ENCODE data around the gene KCTD10.

The KCTD10 gene

DNA sequence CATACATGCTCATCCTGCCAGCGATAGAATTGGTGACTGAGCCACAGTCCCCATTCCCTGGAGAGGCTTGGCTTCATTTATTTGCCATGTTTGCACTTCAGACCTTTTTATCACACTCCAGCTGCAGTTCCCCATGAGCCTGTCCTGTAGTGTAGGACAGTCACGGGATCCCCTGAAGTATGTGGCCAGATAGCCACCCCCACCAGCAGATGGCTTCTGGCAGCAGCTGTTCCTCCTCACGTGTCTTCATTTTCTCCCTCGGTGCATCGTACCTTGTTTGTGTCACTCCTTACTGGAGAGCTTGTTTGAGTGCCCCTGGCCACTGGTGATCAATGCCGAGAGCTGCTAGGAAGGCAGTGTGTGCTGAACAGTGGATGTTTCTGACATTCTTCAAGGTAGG lies 40.5 kb upstream of the KCTD10 start:
- Histone ChIP-seq H4K20me1 (ENCODE audit: insufficient read depth) (no peaks in the 10 kb centered on the region), H3K9ac (no peak overlapping the region), H3K27me3 (ENCODE audit: insufficient read depth, low read depth) (no peaks in the 10 kb centered on the region), H3K79me2 (ENCODE audit: insufficient read depth, low read depth) (no peaks in the 10 kb centered on the region), H3K4me2 (no peak overlapping the region), H3K36me3 (ENCODE audit: insufficient read depth) (no peaks in the 10 kb centered on the region), H3K27ac (no peak overlapping the region), H3K4me3 (IDR thresholded peaks at IDR 0.05; ENCODE audit: insufficient read depth, low read depth, low read length) (no peak overlapping the region), H2AFZ (ENCODE audit: low read depth) (no peak overlapping the region), H3K4me1 (ENCODE audit: low read depth, poor library complexity, severe bottlenecking) (no peaks in the 10 kb centered on the region)
- TF ChIP-seq CTCF (conservative IDR thresholded peaks at IDR 0.05; ENCODE audit: low read depth, low read length) = no peak

DNA sequence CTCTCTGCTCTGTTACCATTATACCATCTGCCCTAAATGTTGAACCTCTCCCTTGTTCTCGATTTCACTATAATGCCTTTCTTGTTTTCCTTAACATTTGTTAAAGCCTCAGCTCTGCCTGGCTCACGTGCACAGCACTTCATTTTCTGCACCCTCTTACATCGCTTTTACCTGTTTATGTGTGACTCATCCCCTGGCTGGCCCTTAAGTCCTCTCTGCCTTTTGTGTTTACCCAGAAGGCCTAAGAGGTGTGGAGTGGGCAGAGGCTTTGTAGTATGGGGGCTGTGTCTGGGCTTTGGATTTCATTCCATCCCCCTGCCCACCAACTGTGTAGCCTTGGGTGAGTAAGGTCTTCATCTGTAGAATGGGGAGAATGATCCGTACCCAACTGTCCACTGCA lies 36.9 kb upstream of the KCTD10 start:
- Histone ChIP-seq H3K27me3 (ENCODE audit: insufficient read depth, low read depth) (no peaks in the 10 kb centered on the region), H3K27ac (no peak overlapping the region), H3K36me3 (ENCODE audit: insufficient read depth) (no peaks in the 10 kb centered on the region), H3K9ac (no peak overlapping the region), H3K79me2 (ENCODE audit: insufficient read depth, low read depth) (no peaks in the 10 kb centered on the region), H4K20me1 (ENCODE audit: insufficient read depth) (no peaks in the 10 kb centered on the region), H3K4me1 (ENCODE audit: low read depth, poor library complexity, severe bottlenecking) (no peaks in the 10 kb centered on the region), H3K4me3 (IDR thresholded peaks at IDR 0.05; ENCODE audit: insufficient read depth, low read depth, low read length) (no peak overlapping the region), H3K4me2 (no peak overlapping the region), H2AFZ (ENCODE audit: low read depth) (no peak overlapping the region)
- TF ChIP-seq CTCF (conservative IDR thresholded peaks at IDR 0.05; ENCODE audit: low read depth, low read length) = no peak

DNA sequence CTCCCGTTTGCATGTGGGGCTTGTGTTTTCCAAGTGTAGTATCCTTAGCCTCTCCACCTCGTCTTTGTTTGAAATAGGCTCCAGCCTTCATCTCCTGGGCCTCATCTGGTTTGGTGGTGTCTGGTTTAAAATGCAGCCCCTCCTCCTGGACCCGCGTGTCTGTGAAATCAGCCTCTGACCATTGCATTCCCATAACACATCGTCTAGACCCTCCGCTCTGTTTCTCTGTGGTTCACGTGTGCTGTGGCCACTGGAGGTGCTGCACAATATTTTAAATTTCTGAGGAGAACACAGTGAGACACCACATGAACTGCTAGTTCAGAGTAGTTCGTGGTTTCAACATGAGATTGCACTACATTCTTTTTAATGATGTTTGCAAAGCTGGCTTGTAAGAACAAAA lies 36.0 kb upstream of the KCTD10 start:
- H3K79me2 ChIP-seq (ENCODE audit: insufficient read depth, low read depth) = no peaks in the 10 kb centered on the region
- no peak overlapping the region for H3K27ac ChIP-seq
- no peak overlapping the region for H3K4me3 ChIP-seq (IDR thresholded peaks at IDR 0.05; ENCODE audit: insufficient read depth, low read depth, low read length)
- no peaks in the 10 kb centered on the region for H3K4me1 ChIP-seq (ENCODE audit: low read depth, poor library complexity, severe bottlenecking)
- no peak overlapping the region for H2AFZ ChIP-seq (ENCODE audit: low read depth)
- no peak overlapping the region for H3K4me2 ChIP-seq
- no peaks in the 10 kb centered on the region for H4K20me1 ChIP-seq (ENCODE audit: insufficient read depth)
- H3K36me3 ChIP-seq (ENCODE audit: insufficient read depth) = no peaks in the 10 kb centered on the region
- no peak for TF ChIP-seq CTCF (conservative IDR thresholded peaks at IDR 0.05; ENCODE audit: low read depth, low read length)
- H3K27me3 ChIP-seq (ENCODE audit: insufficient read depth, low read depth) = no peaks in the 10 kb centered on the region
- H3K9ac ChIP-seq = no peak overlapping the region

DNA sequence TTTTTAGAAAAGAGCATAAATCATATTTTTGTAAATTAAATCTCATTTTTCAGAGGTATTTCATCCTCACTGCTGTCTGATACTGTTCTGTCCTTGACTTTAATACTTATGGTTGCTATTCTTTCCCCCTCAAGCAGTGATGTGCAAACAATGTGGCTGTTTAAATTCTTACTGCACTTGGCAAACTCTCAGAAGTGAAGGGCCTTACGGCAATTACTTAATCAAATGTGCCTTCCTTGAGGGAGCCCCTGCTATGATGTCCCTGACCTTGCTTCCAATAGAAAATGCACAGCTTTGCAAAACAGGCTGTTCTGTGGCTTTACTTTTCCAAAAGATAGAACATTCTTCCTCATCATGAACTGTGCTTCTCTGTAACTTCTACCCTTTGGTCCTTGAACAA lies 35.5 kb upstream of the KCTD10 start:
- no peak overlapping the region for H2AFZ ChIP-seq (ENCODE audit: low read depth)
- no peaks in the 10 kb centered on the region for H3K27me3 ChIP-seq (ENCODE audit: insufficient read depth, low read depth)
- H3K9ac ChIP-seq = no peak overlapping the region
- no peaks in the 10 kb centered on the region for H4K20me1 ChIP-seq (ENCODE audit: insufficient read depth)
- no peak overlapping the region for H3K4me3 ChIP-seq (IDR thresholded peaks at IDR 0.05; ENCODE audit: insufficient read depth, low read depth, low read length)
- no peak for TF ChIP-seq CTCF (conservative IDR thresholded peaks at IDR 0.05; ENCODE audit: low read depth, low read length)
- H3K27ac ChIP-seq = no peak overlapping the region
- H3K79me2 ChIP-seq (ENCODE audit: insufficient read depth, low read depth) = no peaks in the 10 kb centered on the region
- H3K4me2 ChIP-seq = no peak overlapping the region
- no peaks in the 10 kb centered on the region for H3K4me1 ChIP-seq (ENCODE audit: low read depth, poor library complexity, severe bottlenecking)
- no peaks in the 10 kb centered on the region for H3K36me3 ChIP-seq (ENCODE audit: insufficient read depth)

- Histone ChIP-seq H3K27me3 (ENCODE audit: insufficient read depth, low read depth) (no peaks in the 10 kb centered on the region), H3K79me2 (ENCODE audit: insufficient read depth, low read depth) (no peaks in the 10 kb centered on the region), H3K9ac (no peak overlapping the region), H3K4me1 (ENCODE audit: low read depth, poor library complexity, severe bottlenecking) (no peaks in the 10 kb centered on the region), H3K36me3 (ENCODE audit: insufficient read depth) (no peaks in the 10 kb centered on the region), H2AFZ (ENCODE audit: low read depth) (no peak overlapping the region), H3K4me2 (no peak overlapping the region), H4K20me1 (ENCODE audit: insufficient read depth) (no peaks in the 10 kb centered on the region), H3K4me3 (IDR thresholded peaks at IDR 0.05; ENCODE audit: insufficient read depth, low read depth, low read length) (no peak overlapping the region), H3K27ac (no peak overlapping the region)
- TF ChIP-seq CTCF (conservative IDR thresholded peaks at IDR 0.05; ENCODE audit: low read depth, low read length) = no peak
Measured at GRCh38 chr12:109510196-109510595, 33.1 kb upstream of the KCTD10 start.
